Uterus (tissue), 4 donors: Measurements from ENCODE around the gene B3GNT9. TPM values are rescaled to one million over a fixed set of nuclear protein-coding genes. Genes with fewer than 3 reads are reported as not detected.

Experiments used
- DNase-seq, 2 donors: peaks; one replicate each; pipeline ENCODE4 v3.0.0-alpha.2; 2019 to 2020
- H3K27ac ChIP-seq, 2 donors: fragments of 200-600 bp; sonication (generic); 1 replicate in 1 of 2; 2 replicates in 1 of 2; pipeline ENCODE4 v1.5.1; 2016 to 2018
- H3K27me3 ChIP-seq, 2 donors: fragments of 200-600 bp; sonication (generic); one replicate each; pipeline ENCODE4 v1.5.1; 2018 to 2019; ENCODE audit warnings: control low read depth in 1 of 2
- H3K36me3 ChIP-seq, 2 donors: fragments of 200-600 bp; sonication (generic); one replicate each; pipeline ENCODE4 v1.5.1; 2019; ENCODE audit warnings: control low read depth in 1 of 2
- H3K4me1 ChIP-seq, 2 donors: fragments of 200-600 bp; sonication (generic); one replicate each; pipeline ENCODE4 v1.5.1; 2018 to 2019; ENCODE audit warnings: control low read depth in 1 of 2
- H3K4me3 ChIP-seq, 2 donors: fragments of 200-600 bp; sonication (generic); 1 replicate in 1 of 2; 2 replicates in 1 of 2; pipeline ENCODE4 v1.5.1; 2018 to 2019; ENCODE audit warnings: mild to moderate bottlenecking in 1 of 2
- H3K9me3 ChIP-seq, 2 donors: fragments of 200-600 bp; sonication (generic); one replicate each; pipeline ENCODE4 v1.5.1; 2019; ENCODE audit warnings: control low read depth in 1 of 2
- CTCF ChIP-seq, 4 experiments: fragments of 200-600 bp in 2 of 4; fragments of 450-650 bp in 2 of 4; sonication (generic) in 2 of 4; IDR thresholded peaks; one replicate each; pipeline ENCODE4 v1.5.1; 2016 to 2019; ENCODE audit warnings: antibody characterized with exemption in 4 of 4, mild to moderate bottlenecking in 2 of 4, moderate library complexity in 1 of 4
- POLR2A ChIP-seq, 2 donors: fragments of 450-650 bp; IDR thresholded peaks; one replicate each; pipeline ENCODE4 v1.6.1; 2016; ENCODE audit warnings: antibody characterized with exemption in 2 of 2, mild to moderate bottlenecking in 1 of 2, moderate library complexity in 1 of 2
- intact Hi-C: fragments of 100-400 bp; cut with DNase I; formaldehyde crosslinking; loops from one replicate; pipeline ENCODE4 v1.15.1; 2023; ENCODE audit warnings: low total_unique reads
- total RNA-seq, 4 donors: library from RNA; depleted of rRNA in 3 of 4; stranded (reverse); fragments of >200 nt in 3 of 4; gene quantifications; one replicate each; pipeline versions ENCODE4 v1.1.0 to v1.2.4, GENCODE V29; 2014 to 2023
- donor health status: DM: yes; HTN: yes; CAD: no.

B3GNT9 gene
- total RNA-seq, 4 donors from 2014 or later, result 2.4 to 40.1 (median 15.1) TPM

- Histone ChIP-seq H3K27ac (peak within 1 kb of the TSS; percentile 47 to 48), H3K36me3 (no peaks in the 10 kb centered on the region), H3K9me3 (no peaks in the 10 kb centered on the region), H3K4me3 (peak within 1 kb of the TSS; percentile 28 to 32), H3K27me3 (no peaks in the 10 kb centered on the region), H3K4me1 (peaks cover 0 to 32% of the 10 kb centered on the region in 2 donors)
- peak in 1 of 2 donors; percentile 12 for TF ChIP-seq POLR2A (IDR thresholded peaks at IDR 0.05)
- TF ChIP-seq CTCF (IDR thresholded peaks at IDR 0.05), result no peak
- intact Hi-C loops, result no loop called here
- peak in 1 of 2 donors; percentile 67 for DNase-seq
These were observed 13.8 kb upstream of the B3GNT9 start, which contains the start of gene HSF4 for GRCh38 chr16:67164599-67165061. TSS of gene HSF4 (plus strand) at chr16:67164745. CDS start at chr16:67164812, 67 bp downstream.

- Histone ChIP-seq H3K27ac (peak overlapping the region; percentile 1 to 48), H3K4me1 (peaks cover 0 to 28% of the 10 kb centered on the region in 2 donors), H3K9me3 (no peaks in the 10 kb centered on the region), H3K27me3 (no peaks in the 10 kb centered on the region), H3K36me3 (no peaks in the 10 kb centered on the region), H3K4me3 (peak overlapping the region; percentile 28 to 32)
- no peak for TF ChIP-seq CTCF (IDR thresholded peaks at IDR 0.05)
- no peak for TF ChIP-seq POLR2A (IDR thresholded peaks at IDR 0.05)
- intact Hi-C loops, result no loop called here
- DNase-seq, result no peak
These were observed 13.3 kb upstream of the B3GNT9 start for GRCh38 chr16:67163999-67164558.

GRCh38 chr16:67163164-67163998, 12.6 kb upstream of the B3GNT9 start:
- Histone ChIP-seq H3K27ac (peak overlapping the region; percentile 1 to 48), H3K36me3 (no peaks in the 10 kb centered on the region), H3K4me1 (peaks cover 0 to 32% of the 10 kb centered on the region in 2 donors), H3K9me3 (no peaks in the 10 kb centered on the region), H3K4me3 (peak overlapping the region; percentile 28 to 32), H3K27me3 (no peaks in the 10 kb centered on the region)
- intact Hi-C loops, result no loop called here
- TF ChIP-seq POLR2A (IDR thresholded peaks at IDR 0.05) (peak in 1 of 2 donors; percentile 39), CTCF (IDR thresholded peaks at IDR 0.05) (no peak)
- DNase-seq, result no peak

- H3K36me3 ChIP-seq, result no peaks in the 10 kb centered on the region
- H3K4me3 ChIP-seq, result no peak overlapping the region
- peaks cover 0 to 32% of the 10 kb centered on the region in 2 donors for H3K4me1 ChIP-seq
- no peaks in the 10 kb centered on the region for H3K27me3 ChIP-seq
- intact Hi-C loops, result no loop called here
- H3K9me3 ChIP-seq, result no peaks in the 10 kb centered on the region
- TF ChIP-seq POLR2A (IDR thresholded peaks at IDR 0.05) (no peak), CTCF (IDR thresholded peaks at IDR 0.05) (no peak)
- DNase-seq, result no peak
- H3K27ac ChIP-seq, result no peak overlapping the region
These were observed 11.8 kb upstream of the B3GNT9 start for GRCh38 chr16:67162506-67163163.
